LNCaP clone FGC (cell line): ENCODE results near the gene PPP2R5C.

Experiments
- DNase-seq: peaks from one replicate; pipeline ENCODE4 v3.0.0-alpha.2; 2011; ENCODE audit warnings: low read depth
- H3K4me3 ChIP-seq: 2 replicates; pipeline ENCODE4 v1.5.1; 2011; ENCODE audit warnings: mild to moderate bottlenecking, low read depth, low read length, control low read depth
- TF ChIP-seq, protein P1 (sequence below): IDR thresholded peaks from 2 replicates; pipeline ENCODE4 v1.5.1; 2012; ENCODE audit warnings: mild to moderate bottlenecking; ENCODE audit not compliant: control insufficient read depth, insufficient read depth; ENCODE audit errors: extremely low read depth

PPP2R5C gene

DNA sequence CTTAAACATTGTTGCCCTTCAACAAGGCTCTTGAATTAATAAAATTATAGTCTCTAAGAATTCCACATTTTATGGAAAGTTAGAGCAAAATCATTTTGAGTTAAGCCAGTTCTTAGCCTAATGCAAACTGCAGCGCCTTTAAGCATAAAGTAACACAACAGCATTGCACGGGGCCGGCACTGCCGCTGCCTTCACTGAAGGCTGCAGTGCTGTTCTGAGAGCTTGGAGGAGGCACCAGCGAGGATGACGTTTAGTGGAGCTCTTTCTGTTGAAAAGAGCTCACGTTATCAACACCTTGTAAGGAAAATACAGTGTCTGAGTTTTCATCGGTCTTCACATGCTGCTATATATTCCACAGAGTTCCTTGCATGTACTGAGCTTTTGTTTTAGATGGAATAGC, 164.6 kb downstream of the PPP2R5C start:
- DNase-seq: no peak
- TF ChIP-seq, protein P1, sequence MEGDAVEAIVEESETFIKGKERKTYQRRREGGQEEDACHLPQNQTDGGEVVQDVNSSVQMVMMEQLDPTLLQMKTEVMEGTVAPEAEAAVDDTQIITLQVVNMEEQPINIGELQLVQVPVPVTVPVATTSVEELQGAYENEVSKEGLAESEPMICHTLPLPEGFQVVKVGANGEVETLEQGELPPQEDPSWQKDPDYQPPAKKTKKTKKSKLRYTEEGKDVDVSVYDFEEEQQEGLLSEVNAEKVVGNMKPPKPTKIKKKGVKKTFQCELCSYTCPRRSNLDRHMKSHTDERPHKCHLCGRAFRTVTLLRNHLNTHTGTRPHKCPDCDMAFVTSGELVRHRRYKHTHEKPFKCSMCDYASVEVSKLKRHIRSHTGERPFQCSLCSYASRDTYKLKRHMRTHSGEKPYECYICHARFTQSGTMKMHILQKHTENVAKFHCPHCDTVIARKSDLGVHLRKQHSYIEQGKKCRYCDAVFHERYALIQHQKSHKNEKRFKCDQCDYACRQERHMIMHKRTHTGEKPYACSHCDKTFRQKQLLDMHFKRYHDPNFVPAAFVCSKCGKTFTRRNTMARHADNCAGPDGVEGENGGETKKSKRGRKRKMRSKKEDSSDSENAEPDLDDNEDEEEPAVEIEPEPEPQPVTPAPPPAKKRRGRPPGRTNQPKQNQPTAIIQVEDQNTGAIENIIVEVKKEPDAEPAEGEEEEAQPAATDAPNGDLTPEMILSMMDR: no peak
- no peak overlapping the region for H3K4me3 ChIP-seq

DNA sequence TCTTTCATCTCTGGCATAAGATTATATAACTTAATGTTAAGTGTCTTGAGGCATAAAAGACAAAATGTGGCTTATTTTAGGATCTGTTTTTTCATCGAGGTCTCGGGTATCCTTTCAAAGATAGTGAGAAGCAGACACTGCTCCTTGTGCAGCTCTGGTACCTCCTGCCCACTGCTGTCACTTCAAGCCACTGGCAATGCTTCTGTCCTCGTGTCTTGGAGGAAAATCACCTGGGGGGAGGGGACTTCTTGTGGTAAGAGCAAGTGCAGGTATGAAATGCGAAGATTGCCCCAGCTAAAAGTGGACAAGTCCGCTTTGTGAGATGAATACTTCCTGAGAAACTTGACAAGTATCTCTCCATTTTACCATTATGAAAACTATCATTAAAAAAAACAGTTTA, 165.1 kb downstream of the PPP2R5C start:
- no peak for DNase-seq
- H3K4me3 ChIP-seq: no peak overlapping the region
- TF ChIP-seq, protein P1: no peak

DNA sequence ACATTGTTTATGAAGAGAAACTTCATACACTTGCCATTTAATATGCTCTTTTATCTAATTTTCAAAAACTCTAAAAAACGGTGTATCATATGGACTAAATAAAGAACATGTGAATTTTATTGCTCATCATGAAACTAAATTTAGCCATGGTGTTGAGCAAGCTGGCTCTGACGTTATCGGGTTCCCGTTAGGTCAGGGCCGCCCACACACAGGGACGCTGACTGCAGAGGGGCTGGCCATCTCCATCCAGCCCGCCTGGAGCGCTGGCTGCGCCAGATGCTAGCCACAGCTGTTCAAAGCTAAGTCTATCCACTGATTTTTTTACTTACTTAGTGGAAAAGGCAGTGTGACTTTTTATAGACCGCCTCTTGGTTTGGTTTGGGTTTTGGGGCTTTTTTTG, 166.3 kb downstream of the PPP2R5C start:
- H3K4me3 ChIP-seq: no peak overlapping the region
- TF ChIP-seq, protein P1: no peak
- DNase-seq: no peak

DNA sequence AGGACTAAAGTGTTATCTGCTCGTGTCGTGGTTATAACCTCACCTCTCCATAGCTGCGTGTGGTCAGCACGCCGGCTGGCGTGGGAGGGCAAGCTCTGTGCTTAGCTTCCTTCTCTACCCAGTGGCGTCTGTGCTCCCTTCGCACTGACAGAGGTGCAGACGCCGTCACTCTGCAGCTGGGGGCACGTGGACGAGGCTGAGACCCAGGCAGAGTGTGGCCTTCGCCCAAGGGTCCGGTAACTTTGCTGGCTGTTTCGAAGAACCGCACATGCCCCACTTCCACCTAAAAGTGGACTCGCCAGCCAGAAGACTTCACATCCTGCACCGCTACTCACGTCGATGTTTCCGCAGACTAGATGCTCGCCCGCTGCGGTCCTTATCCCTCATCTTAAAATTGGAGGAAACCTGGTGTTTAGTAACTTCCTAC, 166.9 kb downstream of the PPP2R5C start:
- no peak for DNase-seq

DNA sequence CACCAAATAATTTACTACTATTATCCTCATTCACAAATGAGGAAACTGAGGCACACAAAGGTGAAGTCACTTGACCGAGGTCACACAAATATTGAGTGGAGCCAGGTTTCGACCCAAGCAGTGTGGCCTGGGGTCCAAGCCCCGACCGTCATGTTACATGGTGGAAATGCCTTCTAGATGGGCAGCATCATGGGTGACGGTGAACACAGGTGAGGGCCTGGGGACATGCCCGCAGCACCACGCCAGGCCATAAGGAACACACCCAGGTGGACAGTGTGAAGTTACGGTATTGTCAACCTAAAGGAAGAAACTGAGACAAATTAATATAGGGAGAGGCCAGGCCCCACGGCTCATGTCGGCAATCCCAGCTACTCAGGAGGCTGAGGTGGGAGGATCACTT, 167.6 kb downstream of the PPP2R5C start:
- H3K4me3 ChIP-seq: no peak overlapping the region
- TF ChIP-seq, protein P1: no peak
- no peak for DNase-seq

More for the DNA sequence above, 166.9 kb downstream of the PPP2R5C start:
- no peak overlapping the region for H3K4me3 ChIP-seq
- TF ChIP-seq, protein P1: no peak

DNA sequence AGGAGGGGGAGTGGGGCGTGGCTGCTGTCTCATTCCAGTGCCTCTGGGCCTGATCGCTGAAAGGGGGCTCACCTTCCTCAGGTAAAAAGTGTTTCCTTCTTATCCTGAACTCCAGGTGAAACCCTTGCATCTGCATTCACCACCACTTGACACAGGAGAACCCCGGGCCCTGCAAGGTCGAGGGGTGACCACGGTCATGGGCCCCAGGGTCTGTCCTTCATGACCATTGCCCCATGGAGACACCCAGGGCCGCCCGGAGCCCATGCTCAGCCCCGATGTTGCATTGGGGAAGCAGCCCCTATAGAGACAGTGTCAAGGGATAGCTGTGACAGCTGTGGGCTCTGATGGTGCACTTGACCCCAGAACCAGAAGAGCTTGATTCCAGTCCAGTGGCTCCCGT, 168.4 kb downstream of the PPP2R5C start:
- no peak for DNase-seq
- TF ChIP-seq, protein P1: no peak

DNA sequence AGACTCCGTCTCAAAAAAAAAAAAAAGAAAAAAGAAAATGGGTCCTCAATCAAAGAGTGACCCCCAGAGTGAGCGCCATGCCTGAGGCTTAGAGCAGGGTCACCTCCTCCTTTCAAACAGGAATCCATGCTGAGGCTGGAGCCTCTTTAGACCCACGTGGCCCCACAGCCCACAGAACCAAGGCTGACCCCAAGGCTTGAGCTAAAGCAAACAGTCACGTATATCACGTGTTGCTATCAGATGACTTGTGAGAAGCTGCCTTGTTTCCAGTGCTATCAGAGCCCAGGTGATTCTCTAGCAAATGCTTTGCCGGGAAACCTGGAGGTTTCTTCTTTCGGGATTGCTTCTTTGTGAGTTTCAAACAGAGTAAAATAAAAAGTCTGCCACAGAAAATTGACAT, 171.2 kb downstream of the PPP2R5C start:
- no peak for DNase-seq
- H3K4me3 ChIP-seq: no peak overlapping the region
- TF ChIP-seq, protein P1: no peak

More for the DNA sequence above, 168.4 kb downstream of the PPP2R5C start:
- H3K4me3 ChIP-seq: no peak overlapping the region
